Sigmoid colon (tissue), 4 donors: Measurements from ENCODE around the gene ACP5.

Experiments
- CTCF ChIP-seq, 4 experiments: fragments of 450-650 bp in 3 of 4; fragments of 200-600 bp in 1 of 4; IDR thresholded peaks; one replicate each; pipeline ENCODE4 v1.5.1; 2016 to 2019; ENCODE audit warnings: antibody characterized with exemption in 4 of 4, mild to moderate bottlenecking in 3 of 4, moderate library complexity in 2 of 4
- POLR2AphosphoS5 ChIP-seq, 4 donors: sonication (generic); formaldehyde crosslinking; IDR thresholded peaks; one replicate each; pipeline ENCODE4 v1.6.1; 2017; ENCODE audit warnings: antibody characterized with exemption in 4 of 4

GRCh38 chr19:11612816-11613511 is 35.5 kb upstream of the ACP5 start:
- no peak for TF ChIP-seq CTCF (IDR thresholded peaks at IDR 0.05)
- TF ChIP-seq POLR2AphosphoS5 (IDR thresholded peaks at IDR 0.05): no peak
